OCI-LY1 (cell line): ENCODE results near the gene HSPA12A.

Experiments used
- H2AFZ ChIP-seq: fragments of 200-600 bp; sonication (generic), shearing (Covaris generic); 2 replicates; pipeline ENCODE4 v1.6.0; 2014; ENCODE audit warnings: antibody characterized with exemption, mild to moderate bottlenecking, low read length
- H3F3A ChIP-seq: fragments of 200-600 bp; sonication (generic), shearing (Covaris generic); 2 replicates; pipeline ENCODE4 v1.6.0; 2014; ENCODE audit warnings: mild to moderate bottlenecking, antibody characterized with exemption, low read length, moderate library complexity; ENCODE audit not compliant: insufficient read depth
- H3K27ac ChIP-seq: fragments of 200-600 bp; sonication (generic); 2 replicates; pipeline ENCODE4 v1.5.1; 2014; ENCODE audit warnings: low read length, mixed run types, mild to moderate bottlenecking, low read depth; ENCODE audit not compliant: poor library complexity, severe bottlenecking
- H3K27me3 ChIP-seq: fragments of 200-600 bp; sonication (generic); 2 replicates; pipeline ENCODE4 v1.6.0; 2014; ENCODE audit warnings: antibody characterized with exemption, mild to moderate bottlenecking, low read length, moderate library complexity; ENCODE audit not compliant: insufficient read depth
- H3K36me3 ChIP-seq: fragments of 200-600 bp; sonication (generic); 2 replicates; pipeline ENCODE4 v1.6.1; 2014; ENCODE audit warnings: mild to moderate bottlenecking, antibody characterized with exemption, low read length, moderate library complexity, mixed read lengths; ENCODE audit not compliant: insufficient read depth
- H3K4me1 ChIP-seq: fragments of 200-600 bp; sonication (generic); 2 replicates; pipeline ENCODE4 v1.5.1; 2014; ENCODE audit warnings: mild to moderate bottlenecking, low read length, moderate library complexity; ENCODE audit not compliant: insufficient read depth, severe bottlenecking
- H3K4me2 ChIP-seq: fragments of 200-600 bp; sonication (generic), shearing (Covaris generic); 2 replicates; pipeline ENCODE4 v1.6.1; 2014; ENCODE audit warnings: low read length
- H3K4me3 ChIP-seq: fragments of 200-600 bp; sonication (generic); 2 replicates; pipeline ENCODE4 v1.5.1; 2014; ENCODE audit warnings: low read length, low read depth, mild to moderate bottlenecking, mixed read lengths; ENCODE audit not compliant: poor library complexity, severe bottlenecking
- H3K79me2 ChIP-seq: fragments of 200-600 bp; shearing (Covaris generic); 2 replicates; pipeline ENCODE4 v1.6.1; 2016; ENCODE audit warnings: mixed run types, low read length, mixed read lengths; ENCODE audit not compliant: insufficient read depth
- H3K9ac ChIP-seq: fragments of 200-600 bp; sonication (generic), shearing (Covaris generic); 2 replicates; pipeline ENCODE4 v1.6.1; 2014; ENCODE audit warnings: mild to moderate bottlenecking, low read length, mixed read lengths
- H3K9me2 ChIP-seq: fragments of 200-600 bp; sonication (generic), shearing (Covaris generic); 2 replicates; pipeline ENCODE4 v1.6.1; 2014; ENCODE audit warnings: low read depth, mild to moderate bottlenecking, low read length, mixed read lengths
- H3K9me3 ChIP-seq: fragments of 200-600 bp; shearing (Covaris generic); 2 replicates; pipeline ENCODE4 v1.6.1; 2014; ENCODE audit warnings: low read length, mixed read lengths
- H4K20me1 ChIP-seq: fragments of 200-600 bp; sonication (generic), shearing (Covaris generic); 2 replicates; pipeline ENCODE4 v1.6.0; 2016; ENCODE audit warnings: mild to moderate bottlenecking, low read length; ENCODE audit not compliant: insufficient read depth
- CTCF ChIP-seq: fragments of 200-600 bp; sonication (generic), shearing (Covaris generic); IDR thresholded peaks from 2 replicates; pipeline ENCODE4 v1.5.1; 2017; ENCODE audit warnings: mild to moderate bottlenecking, antibody characterized with exemption, low read length, moderate library complexity, mixed read lengths
- EZH2 ChIP-seq: fragments of 200-600 bp; sonication (generic), shearing (Covaris generic); IDR thresholded peaks from 2 replicates; pipeline ENCODE4 v1.8.0; 2017; ENCODE audit warnings: borderline replicate concordance, mixed run types, mild to moderate bottlenecking, antibody characterized with exemption, low read length, moderate library complexity, mixed read lengths

The HSPA12A gene

GRCh38 chr10:116772909-116773705 lies 30.7 kb upstream of the HSPA12A start:
- H3K4me1 ChIP-seq: no peaks in the 10 kb centered on the region
- no peaks in the 10 kb centered on the region for H3K36me3 ChIP-seq
- no peak overlapping the region for H3K4me2 ChIP-seq
- no peaks in the 10 kb centered on the region for H4K20me1 ChIP-seq
- H3F3A ChIP-seq: no peaks in the 10 kb centered on the region
- H3K79me2 ChIP-seq: no peaks in the 10 kb centered on the region
- no peaks in the 10 kb centered on the region for H3K9me2 ChIP-seq
- no peaks in the 10 kb centered on the region for H3K9me3 ChIP-seq
- H3K27me3 ChIP-seq: no peaks in the 10 kb centered on the region; the same call in 1 of the 2 replicates
- no peak for TF ChIP-seq EZH2
- no peak overlapping the region for H3K27ac ChIP-seq
- no peak overlapping the region for H3K9ac ChIP-seq
- H2AFZ ChIP-seq: no peak overlapping the region
- no peak overlapping the region for H3K4me3 ChIP-seq

- Histone ChIP-seq H3K4me1 (no peaks in the 10 kb centered on the region), H3K79me2 (no peaks in the 10 kb centered on the region), H3F3A (no peaks in the 10 kb centered on the region), H3K9me3 (no peaks in the 10 kb centered on the region), H3K4me3 (no peak overlapping the region), H3K36me3 (no peaks in the 10 kb centered on the region), H3K9me2 (no peaks in the 10 kb centered on the region), H3K27ac (no peak overlapping the region), H3K27me3 (no peaks in the 10 kb centered on the region; the same call in 1 of the 2 replicates), H3K4me2 (no peak overlapping the region), H4K20me1 (no peaks in the 10 kb centered on the region), H3K9ac (no peak overlapping the region), H2AFZ (no peak overlapping the region)
- TF ChIP-seq EZH2 (no peak), CTCF (no peak)
These were observed 29.7 kb upstream of the HSPA12A start for GRCh38 chr10:116771959-116772585.

GRCh38 chr10:116771101-116771958 lies 29.0 kb upstream of the HSPA12A start:
- Histone ChIP-seq H3K9me3 (no peaks in the 10 kb centered on the region), H3F3A (no peaks in the 10 kb centered on the region), H3K36me3 (no peaks in the 10 kb centered on the region), H3K27me3 (no peaks in the 10 kb centered on the region; the same call in 1 of the 2 replicates), H3K9ac (no peak overlapping the region), H3K4me2 (no peak overlapping the region), H4K20me1 (no peaks in the 10 kb centered on the region), H3K79me2 (no peaks in the 10 kb centered on the region), H3K27ac (no peak overlapping the region), H2AFZ (no peak overlapping the region), H3K4me3 (no peak overlapping the region), H3K4me1 (no peaks in the 10 kb centered on the region), H3K9me2 (no peaks in the 10 kb centered on the region)
- TF ChIP-seq CTCF: no peak
- TF ChIP-seq EZH2: no peak
